NAMALWA (cell line): ENCODE results near the gene TPR.
"Not testable (repeated sequence)": the region's sequence is repeated elsewhere in the genome, so short reads cannot be mapped to it uniquely, and the experiment has no call there.

ENCODE experiments used
- DNase-seq: peaks from one replicate; pipeline ENCODE4 v3.0.0-alpha.2; 2015; ENCODE audit warnings: low spot score

TPR gene

GRCh38 chr1:186375152-186375928, at the start of gene TPR, which contains the start of gene ODR4:
TPR (minus strand) TSS chr1:186375253; CDS start chr1:186375028, 225 bp downstream.
ODR4 (plus strand) TSS chr1:186375838; CDS start chr1:186379786, 3,948 bp downstream.
- peak; percentile 98 for DNase-seq

DNA sequence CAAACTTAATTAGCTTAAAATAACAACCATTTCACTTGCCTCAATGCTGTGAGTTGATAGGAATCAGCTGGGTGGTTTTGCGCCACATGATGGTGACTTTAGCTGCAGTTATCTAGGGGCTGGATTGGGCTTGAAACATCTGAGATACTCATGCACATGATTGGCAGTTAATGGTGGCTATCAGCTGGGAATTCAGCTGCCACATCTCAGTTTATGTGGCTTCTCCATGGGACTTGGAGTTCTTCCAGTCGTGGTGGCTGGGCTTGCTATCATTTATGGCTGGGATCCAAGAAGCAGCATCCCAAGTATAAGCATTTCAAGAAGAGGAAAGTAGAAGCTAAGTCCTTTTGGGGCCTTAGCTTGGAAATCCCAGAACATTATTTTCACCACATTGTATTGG, 49.5 kb upstream of the TPR start:
- no peak for DNase-seq

GRCh38 chr1:186421446-186421845, 46.4 kb upstream of the TPR start:
- no peak for DNase-seq

DNA sequence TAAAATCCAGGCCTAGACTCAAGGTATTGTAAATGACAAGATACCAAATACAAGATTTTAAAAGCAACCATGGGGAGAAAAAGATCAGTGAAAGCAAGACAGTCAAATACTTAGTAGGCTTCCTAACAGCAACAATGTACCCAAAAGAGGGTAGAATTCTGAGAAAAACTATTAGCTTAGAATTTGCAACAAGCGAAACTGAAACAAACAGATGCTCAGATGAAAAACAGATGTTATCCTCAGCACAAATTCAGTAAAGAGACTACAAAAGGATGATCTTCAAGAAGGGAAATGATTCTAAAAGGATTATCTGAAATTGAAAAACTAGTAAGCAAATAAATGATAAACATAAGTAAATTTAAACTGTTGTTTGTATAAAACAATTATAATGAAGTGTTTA, 45.9 kb upstream of the TPR start:
- DNase-seq: peak; percentile 31

GRCh38 chr1:186420311-186420710, 45.3 kb upstream of the TPR start:
- DNase-seq: no peak

GRCh38 chr1:186418503-186418902, 43.5 kb upstream of the TPR start:
- no peak for DNase-seq

- no peak for DNase-seq
Measured at GRCh38 chr1:186413319-186413718, 38.3 kb upstream of the TPR start.

DNA sequence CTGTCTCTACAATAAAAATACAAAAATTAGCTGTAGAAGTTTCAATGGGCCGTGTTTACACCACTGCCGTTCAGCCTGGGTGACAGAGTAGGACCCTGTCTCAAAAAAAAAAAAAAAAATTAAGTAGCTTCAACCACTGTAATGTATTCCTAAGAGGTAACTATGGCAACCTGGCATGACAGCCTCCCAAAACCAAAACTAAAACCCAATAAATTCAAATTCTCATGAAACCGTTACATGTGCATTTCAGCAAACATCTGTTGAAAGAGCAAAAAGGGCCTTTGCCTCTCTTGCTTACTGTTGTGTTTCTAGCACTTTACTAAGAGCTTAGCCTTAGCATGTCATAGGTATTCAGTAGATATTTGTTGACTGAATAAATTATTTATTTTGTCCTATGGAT, 34.0 kb upstream of the TPR start:
- peak; percentile 47 for DNase-seq

DNA sequence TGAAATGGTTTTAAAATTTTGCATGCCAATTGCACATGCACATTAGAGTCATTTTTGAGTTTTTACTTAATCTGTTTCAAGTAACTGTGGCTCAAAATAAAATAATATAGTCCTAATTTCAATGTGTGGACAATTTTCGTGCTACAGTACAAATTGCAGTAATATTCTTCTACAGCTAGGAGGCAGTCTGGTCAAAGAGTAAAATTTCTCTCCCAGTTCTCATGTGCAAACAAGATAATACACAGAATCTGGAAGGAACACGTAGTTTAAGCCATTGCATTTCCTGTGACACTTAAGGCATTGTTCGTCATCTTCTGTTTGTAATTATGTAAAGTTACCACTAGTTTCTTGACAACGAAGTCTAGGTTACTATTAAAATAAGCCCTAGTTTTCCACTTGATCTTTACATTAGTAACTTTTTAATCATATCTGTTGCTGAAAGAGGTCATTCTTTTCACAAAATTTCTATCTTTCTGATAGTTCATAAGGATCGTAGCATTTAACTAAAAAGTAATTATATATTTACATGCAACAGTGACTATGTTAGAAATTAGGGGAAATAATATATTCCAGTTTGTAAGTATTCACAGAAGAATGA, 29.5 kb upstream of the TPR start:
- peak; percentile 65 for DNase-seq

DNA sequence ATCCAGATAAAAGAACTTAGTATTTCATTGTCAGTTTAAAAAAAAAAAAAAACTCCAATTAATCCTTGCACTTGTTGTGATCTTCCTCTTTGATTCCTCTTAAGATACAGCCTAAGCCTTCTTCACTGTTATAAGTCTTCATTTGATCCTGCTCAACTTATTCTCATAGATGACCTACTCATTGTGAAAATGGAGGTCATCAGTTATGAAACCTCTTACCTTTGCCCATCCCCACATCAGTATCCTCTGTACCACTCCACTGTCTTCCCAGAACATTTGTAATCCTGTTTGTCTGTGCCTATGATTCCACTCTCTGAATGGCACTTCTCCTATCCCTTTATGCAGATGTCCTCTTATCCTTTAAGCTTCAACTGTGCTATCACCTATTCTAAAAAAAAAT, 28.6 kb upstream of the TPR start:
- DNase-seq: no peak

DNA sequence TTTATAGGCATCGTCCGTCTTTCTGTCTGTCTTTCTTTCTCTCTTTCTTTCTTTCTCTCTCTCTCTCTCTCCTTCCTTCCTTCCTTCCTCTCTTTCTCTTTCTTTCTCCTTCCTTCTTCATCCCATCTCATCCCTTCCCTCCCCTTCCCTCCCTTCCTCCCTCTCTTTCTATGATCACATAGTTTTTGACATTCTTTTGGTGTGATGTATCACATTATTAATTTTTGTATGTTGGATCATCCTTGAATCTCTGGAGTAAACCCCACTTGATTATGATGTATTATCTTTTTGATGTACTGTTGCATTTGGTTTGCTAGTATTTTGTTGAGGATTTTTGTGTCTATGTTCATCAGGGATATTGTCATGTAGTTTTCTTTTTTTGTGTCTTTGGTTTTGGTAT, 26.4 kb upstream of the TPR start:
- DNase-seq: not testable (repeated sequence)

DNA sequence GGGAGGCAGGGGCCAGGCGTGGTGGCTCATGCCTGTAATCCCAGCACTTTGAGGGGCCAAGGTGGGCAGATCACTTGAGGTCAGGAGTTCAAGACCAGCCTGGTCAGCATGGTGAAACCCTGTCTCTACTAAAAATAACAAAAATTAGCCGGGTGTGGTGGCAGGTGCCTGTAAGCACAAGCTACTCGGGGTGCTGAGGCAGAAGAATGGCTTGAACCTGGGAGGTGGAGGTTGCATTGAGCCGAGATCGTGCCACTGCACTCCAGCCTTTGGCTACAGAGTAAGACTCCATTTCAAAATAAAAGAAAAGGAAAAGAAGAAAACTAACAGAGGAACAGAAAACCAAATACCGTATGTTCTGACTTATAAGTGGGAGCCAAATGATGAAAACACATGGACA, 17.7 kb upstream of the TPR start:
- not testable (repeated sequence) for DNase-seq

DNA sequence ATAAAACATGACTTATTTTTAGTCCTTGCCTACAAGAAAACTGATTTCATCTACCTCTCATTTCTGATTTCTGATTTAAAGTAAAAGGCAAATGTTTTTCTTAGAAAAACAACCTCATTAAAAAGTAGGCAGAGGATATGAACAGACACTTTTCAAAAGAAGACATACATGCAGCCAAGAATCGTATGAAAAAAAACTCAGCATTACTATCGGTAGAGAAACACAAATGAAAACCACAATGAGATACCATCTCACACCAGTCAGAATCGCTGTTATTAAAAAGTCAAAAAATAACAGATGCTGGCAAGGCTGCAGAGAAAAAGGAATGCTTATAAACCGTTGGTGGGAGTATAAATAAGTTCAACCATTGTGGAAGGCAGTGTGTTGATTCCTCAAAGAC, 16.8 kb upstream of the TPR start:
- DNase-seq: no peak

GRCh38 chr1:186390925-186391324, 15.9 kb upstream of the TPR start:
- DNase-seq: no peak

GRCh38 chr1:186386725-186387383, 11.8 kb upstream of the TPR start:
- no peak for DNase-seq

- DNase-seq: no peak
Measured at GRCh38 chr1:186375929-186376319, 871 bp upstream of the TPR start.

DNA sequence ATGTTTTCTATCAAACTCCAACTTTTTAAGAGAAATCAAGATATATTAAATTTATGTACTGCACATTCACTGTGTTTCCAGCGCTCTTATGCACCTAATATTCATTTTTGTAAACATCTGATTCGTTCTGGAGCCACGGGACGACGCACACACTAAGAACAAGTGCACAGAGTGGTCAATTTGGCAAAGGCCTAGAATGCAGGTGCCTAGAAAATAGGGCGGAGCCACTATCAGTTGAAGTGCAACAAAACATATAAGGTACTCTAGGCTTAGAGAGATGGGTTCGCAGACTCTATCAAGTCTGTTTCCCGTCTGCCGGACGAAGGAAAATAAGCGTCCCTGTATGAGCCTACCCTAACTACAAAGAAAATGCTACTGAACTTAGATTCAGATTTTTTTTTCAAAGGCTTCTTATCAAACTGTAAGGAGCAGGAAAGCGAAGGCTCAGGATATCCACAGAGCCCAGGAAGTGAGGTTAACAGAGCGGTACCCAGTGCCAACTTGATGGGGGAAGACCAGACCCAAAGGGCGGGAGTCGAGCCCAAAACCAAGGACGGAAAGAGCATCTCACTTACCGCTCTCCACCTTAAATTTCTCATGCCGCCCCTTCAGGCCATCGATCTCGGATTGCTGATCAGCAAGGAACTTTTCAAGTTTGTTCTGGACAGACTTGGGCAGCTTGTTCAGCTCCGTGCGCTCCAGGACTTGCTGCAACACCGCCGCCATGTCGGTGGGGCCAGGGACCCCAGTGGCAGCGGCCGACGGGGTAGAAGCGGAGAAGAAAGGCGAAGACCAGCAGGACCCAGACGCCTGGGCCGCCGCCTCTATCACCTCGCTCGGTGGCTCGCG, 526 bp downstream of the TPR start:
- peak; percentile 90 for DNase-seq

DNA sequence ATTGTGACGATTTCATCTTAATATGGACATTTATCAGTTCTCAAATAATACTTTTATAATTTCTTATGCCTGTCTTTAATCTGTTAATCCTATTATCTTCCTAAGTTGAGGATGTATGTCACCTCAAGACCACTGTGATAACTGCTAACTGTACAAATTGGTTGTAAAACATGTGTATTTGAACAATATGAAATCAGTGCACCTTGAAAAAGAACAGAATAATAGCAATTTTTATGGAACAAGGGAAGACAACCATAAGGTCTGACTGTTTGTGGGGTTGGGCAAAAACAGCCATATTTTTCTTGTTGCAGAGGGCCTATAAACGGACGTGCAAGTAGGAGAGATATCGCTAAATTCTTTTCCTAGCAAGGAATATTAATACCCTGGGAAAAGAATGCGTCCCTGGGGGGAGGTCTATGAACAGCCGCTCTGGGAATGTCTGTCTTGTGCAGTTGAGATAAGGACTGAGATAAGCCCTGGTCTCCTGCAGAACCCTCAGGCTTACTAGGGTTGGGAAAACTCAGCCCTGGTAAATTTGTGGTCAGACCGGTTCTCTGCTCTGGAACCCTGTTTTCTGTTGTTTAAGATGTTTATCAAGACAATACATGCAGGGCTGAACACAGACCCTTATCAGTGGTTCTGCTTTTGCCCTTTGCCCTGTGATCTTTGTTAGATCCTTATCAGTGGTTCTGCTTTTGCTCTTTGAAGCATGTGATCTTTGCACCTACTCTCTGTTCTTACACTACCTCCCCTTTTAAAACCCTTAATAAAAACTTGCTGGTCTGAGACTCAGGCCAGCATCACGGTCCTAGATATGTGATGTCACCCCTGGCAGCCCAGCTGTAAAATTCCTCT, 27.0 kb downstream of the TPR start:
- not testable (repeated sequence) for DNase-seq

GRCh38 chr1:186340772-186341171, 34.3 kb downstream of the TPR start:
- DNase-seq: no peak

DNA sequence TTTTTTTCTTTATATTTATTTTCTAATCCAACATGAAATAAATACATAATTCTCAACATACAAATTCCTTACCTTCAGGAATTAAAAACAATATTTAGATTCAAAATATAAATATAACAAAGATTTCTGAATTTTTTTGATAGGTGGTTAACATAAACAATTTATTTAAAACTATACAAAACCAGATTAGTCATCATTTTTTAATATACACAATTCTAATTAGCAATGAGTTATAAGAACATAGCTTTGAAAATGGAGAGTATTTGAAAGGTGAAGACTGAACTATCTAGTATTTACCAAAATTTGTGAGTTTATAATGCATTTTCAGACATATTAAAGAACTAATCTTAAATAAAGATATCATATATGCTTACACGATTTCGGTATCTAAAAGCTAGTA, 37.5 kb downstream of the TPR start:
- no peak for DNase-seq

DNA sequence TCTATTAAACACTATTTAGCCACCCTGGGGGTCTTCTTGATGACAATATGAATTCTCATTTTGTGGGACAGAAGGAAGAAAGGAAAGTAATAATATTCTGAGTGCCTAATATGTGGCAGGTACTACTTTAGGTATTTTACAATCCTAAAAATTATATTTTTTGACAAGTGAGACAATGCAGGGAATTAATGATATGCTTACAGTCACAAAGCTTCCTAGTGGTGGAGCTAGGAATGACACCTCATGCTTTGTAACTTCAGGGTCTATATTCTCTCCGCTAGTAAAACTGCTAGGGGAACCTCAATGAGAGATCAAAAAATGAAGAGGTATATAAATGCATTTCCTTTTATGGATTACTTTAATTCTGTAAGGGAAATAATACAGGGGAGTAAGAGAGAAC, 44.3 kb downstream of the TPR start:
- peak; percentile 44 for DNase-seq
